HG02571 (cell line): Measurements from ENCODE around the gene GABRR2.

Experiments used
- ATAC-seq: cut with Tn5 transposase; IDR thresholded peaks from one replicate; pipeline ENCODE4 v1.9.1; 2021; ENCODE audit warnings: mild to moderate bottlenecking, moderate library complexity; ENCODE audit not compliant: unreplicated experiment

The GABRR2 gene

GRCh38 chr6:89214197-89214596 is 100.9 kb downstream of the GABRR2 start:
- ATAC-seq, result no peak

GRCh38 chr6:89212472-89212871 is 102.6 kb downstream of the GABRR2 start:
- no peak for ATAC-seq

GRCh38 chr6:89209457-89209856 is 105.6 kb downstream of the GABRR2 start:
- ATAC-seq, result no peak

- no peak for ATAC-seq
Observed at GRCh38 chr6:89208551-89208950, 106.5 kb downstream of the GABRR2 start.
